Heart left ventricle (tissue), 13 donors: Measurements from ENCODE around the gene ATG12.

ENCODE experiments used
- POLR2A ChIP-seq, 2 donors: fragments of 450-650 bp; IDR thresholded peaks; one replicate each; pipeline ENCODE4 v1.6.1; 2017; ENCODE audit warnings: antibody characterized with exemption in 2 of 2, mild to moderate bottlenecking in 2 of 2, moderate library complexity in 2 of 2
- TF ChIP-seq, protein P1 (sequence below), 12 donors: fragments of 200-600 bp; sonication (generic) in 4 of 12; IDR thresholded peaks; one replicate each; pipeline versions ENCODE4 v1.5.0 to v1.8.0; 2018 to 2022; ENCODE audit warnings: antibody characterized with exemption in 12 of 12, mild to moderate bottlenecking in 5 of 12
- donor health status: ischemic (EF 13 %, LVEDD 7.1; RV severe dilation, severe dysfunction).
- donor health status: DM: no; HTN: yes; CAD: no.
- donor health status: DM: no; HTN: no; CAD: no.
- donor health status: ischemic (EF 25% LVEDD 6.9; RV normal size, moderate dysfunction).
- donor health status: ischemic (EF 25% LVEDD 5.7; RV mildly dilated, moderate dysfunction).
- donor health status: ischemic (EF 35%, LVEDD 5.7; RV mildly dilated, moderate dysfunction).
- donor health status: nonischemic (EF 11% LVEDD 7.7; RV severe dilation, severe dysfunction).
- donor health status: DM: yes; HTN: yes; CAD: no.
- donor health status: PGD.
- donor health status: ischemic (EF 29% LVEDD 5.4; RV normal size, mild dysfunction).
- donor health status: nonischemic (EF 23%, LVEDD 6.1; RV moderate dilation, normal function).

DNA sequence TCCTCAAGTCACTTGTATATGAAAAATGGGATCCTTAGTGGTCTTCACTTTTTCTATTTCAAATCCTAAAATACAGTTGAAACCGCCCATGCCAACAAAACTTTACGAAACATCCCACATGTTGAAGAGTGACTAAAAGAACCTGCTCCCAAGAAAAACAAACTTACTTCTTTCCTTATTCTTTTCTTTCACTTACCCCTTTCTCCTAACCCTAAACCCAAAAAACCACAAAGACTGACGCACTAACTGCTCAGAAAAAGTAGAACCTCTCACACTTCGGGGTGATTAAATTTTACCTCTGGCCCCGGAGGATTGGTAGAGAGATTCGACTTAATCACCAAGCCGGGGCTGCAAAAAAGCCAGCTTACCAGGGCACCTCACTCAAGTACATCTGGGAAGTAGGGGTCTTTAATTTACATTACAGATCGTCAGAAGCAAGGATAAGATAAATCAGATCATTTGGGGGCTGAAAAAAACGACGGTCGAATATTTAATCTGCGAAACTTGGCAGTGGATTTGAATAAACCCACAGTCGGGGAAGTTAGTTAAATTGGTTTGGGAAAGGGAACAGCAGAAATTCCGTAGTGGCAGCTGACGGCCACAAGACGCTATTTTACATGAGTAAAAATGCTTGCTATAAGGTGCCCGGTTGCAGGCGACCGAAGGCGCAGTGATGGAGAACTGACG is 26.2 kb downstream of the ATG12 start:
- TF ChIP-seq, protein P1, sequence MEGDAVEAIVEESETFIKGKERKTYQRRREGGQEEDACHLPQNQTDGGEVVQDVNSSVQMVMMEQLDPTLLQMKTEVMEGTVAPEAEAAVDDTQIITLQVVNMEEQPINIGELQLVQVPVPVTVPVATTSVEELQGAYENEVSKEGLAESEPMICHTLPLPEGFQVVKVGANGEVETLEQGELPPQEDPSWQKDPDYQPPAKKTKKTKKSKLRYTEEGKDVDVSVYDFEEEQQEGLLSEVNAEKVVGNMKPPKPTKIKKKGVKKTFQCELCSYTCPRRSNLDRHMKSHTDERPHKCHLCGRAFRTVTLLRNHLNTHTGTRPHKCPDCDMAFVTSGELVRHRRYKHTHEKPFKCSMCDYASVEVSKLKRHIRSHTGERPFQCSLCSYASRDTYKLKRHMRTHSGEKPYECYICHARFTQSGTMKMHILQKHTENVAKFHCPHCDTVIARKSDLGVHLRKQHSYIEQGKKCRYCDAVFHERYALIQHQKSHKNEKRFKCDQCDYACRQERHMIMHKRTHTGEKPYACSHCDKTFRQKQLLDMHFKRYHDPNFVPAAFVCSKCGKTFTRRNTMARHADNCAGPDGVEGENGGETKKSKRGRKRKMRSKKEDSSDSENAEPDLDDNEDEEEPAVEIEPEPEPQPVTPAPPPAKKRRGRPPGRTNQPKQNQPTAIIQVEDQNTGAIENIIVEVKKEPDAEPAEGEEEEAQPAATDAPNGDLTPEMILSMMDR (IDR thresholded peaks at IDR 0.05) = no peak
- no peak for TF ChIP-seq POLR2A (IDR thresholded peaks at IDR 0.05)
